22Rv1 (cell line): ENCODE results near the gene ASB9.

Experiments used
- CTCF ChIP-seq: fragments of 450-650 bp; IDR thresholded peaks from 2 replicates; pipeline ENCODE4 v1.5.1; 2017; ENCODE audit warnings: mild to moderate bottlenecking
- ZFX ChIP-seq: fragments of 450-650 bp; IDR thresholded peaks from 2 replicates; pipeline ENCODE4 v1.6.1; 2017; ENCODE audit warnings: antibody characterized with exemption, borderline replicate concordance

DNA sequence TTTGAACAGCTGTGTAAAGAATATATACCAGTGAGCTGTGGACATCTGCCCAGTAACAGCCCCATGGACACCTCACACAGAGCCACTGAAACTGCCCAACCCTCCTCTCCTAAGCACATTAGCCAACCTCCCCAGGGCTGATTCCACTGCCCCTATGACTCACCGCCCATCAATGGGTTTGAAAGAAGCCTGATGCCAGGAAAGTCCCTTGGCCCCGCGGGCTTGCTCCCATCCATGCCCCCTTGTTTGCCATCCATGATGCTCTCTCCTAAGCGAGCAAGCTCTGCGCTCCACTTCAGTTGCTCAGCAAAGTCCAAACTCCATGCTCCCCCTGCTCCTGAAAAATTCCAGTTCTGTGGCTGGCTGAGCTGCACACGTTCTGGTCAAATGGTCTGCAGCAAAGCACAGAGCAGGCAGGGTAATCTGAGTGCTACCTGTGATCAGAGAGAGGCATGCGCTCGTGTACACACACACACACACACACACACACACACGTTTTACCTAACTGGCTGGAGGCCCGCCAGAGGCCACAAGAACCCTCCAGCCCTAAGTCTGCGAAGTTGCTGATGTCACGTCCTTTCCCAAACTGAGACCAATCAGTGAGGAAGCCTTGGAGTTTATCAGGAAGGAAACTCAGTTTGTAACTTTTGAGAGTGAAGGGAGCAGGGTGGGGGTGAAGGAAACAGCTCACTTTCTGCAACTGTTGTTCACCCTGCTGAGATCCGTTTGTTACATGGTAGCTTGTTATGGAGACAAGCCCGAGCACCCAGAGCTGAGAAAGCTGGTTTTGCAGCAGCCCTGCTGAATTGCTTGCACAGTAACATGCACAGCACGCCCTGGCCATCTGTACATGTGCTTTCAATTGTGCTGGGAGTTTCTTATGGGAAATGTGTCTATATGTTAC, at the start of gene ASB9:
- no peak for TF ChIP-seq CTCF
- no peak for TF ChIP-seq ZFX
